HG03378 (cell line): Measurements from ENCODE around the gene AKT3.
"Not testable (repeated sequence)": the region's sequence is repeated elsewhere in the genome, so short reads cannot be mapped to it uniquely, and the experiment has no call there.

ENCODE experiments used
- ATAC-seq: cut with Tn5 transposase; IDR thresholded peaks from one replicate; pipeline ENCODE4 v1.9.1; 2021; ENCODE audit warnings: mild to moderate bottlenecking, moderate library complexity; ENCODE audit not compliant: unreplicated experiment

AKT3 gene

GRCh38 chr1:243791586-243792267 lies 58.3 kb downstream of the AKT3 start:
- no peak for ATAC-seq

GRCh38 chr1:243790404-243790803 lies 59.6 kb downstream of the AKT3 start:
- ATAC-seq: no peak

GRCh38 chr1:243786531-243786930 lies 63.5 kb downstream of the AKT3 start:
- no peak for ATAC-seq

- no peak for ATAC-seq
Observed at GRCh38 chr1:243784506-243784905, 65.5 kb downstream of the AKT3 start.

- ATAC-seq: no peak
Observed at GRCh38 chr1:243783714-243784113, 66.3 kb downstream of the AKT3 start.

GRCh38 chr1:243772361-243773050 lies 77.5 kb downstream of the AKT3 start:
- ATAC-seq: not testable (repeated sequence)

- no peak for ATAC-seq
Observed at GRCh38 chr1:243770860-243771259, 79.2 kb downstream of the AKT3 start.

GRCh38 chr1:243765676-243766075 lies 84.4 kb downstream of the AKT3 start:
- ATAC-seq: no peak

- no peak for ATAC-seq
Observed at GRCh38 chr1:243763806-243764205, 86.2 kb downstream of the AKT3 start.

GRCh38 chr1:243758647-243759046 lies 91.4 kb downstream of the AKT3 start:
- ATAC-seq: no peak

- ATAC-seq: no peak
Observed at GRCh38 chr1:243756529-243756928, 93.5 kb downstream of the AKT3 start.

GRCh38 chr1:243754348-243754747 lies 95.7 kb downstream of the AKT3 start:
- ATAC-seq: no peak

- ATAC-seq: no peak
Observed at GRCh38 chr1:243751506-243751905, 98.5 kb downstream of the AKT3 start.

GRCh38 chr1:243748706-243749283 lies 101.2 kb downstream of the AKT3 start:
- peak; percentile 97 for ATAC-seq

GRCh38 chr1:243748227-243748626 lies 101.8 kb downstream of the AKT3 start:
- ATAC-seq: no peak

GRCh38 chr1:243746751-243747150 lies 103.3 kb downstream of the AKT3 start:
- no peak for ATAC-seq

- ATAC-seq: no peak
Observed at GRCh38 chr1:243745356-243745755, 104.7 kb downstream of the AKT3 start.

GRCh38 chr1:243742819-243743218 lies 107.2 kb downstream of the AKT3 start:
- ATAC-seq: no peak

GRCh38 chr1:243740255-243740999 lies 109.6 kb downstream of the AKT3 start:
- ATAC-seq: no peak

GRCh38 chr1:243739335-243740003 lies 110.6 kb downstream of the AKT3 start:
- no peak for ATAC-seq

GRCh38 chr1:243738020-243738419 lies 112.0 kb downstream of the AKT3 start:
- ATAC-seq: no peak
